Common myeloid progenitor, CD34-positive (primary cell): ENCODE results near the gene GRXCR2. TPM values are rescaled to one million over a fixed set of nuclear protein-coding genes. Genes with fewer than 3 reads are reported as not detected.

Experiments used
- CTCF ChIA-PET: fragments of 350-600 bp; sonication (Branson Sonifier 250); formaldehyde crosslinking; loops from one replicate; lab custom pipeline; 2021; ENCODE audit warnings: antibody characterized with exemption; lab: Charles Lee
- POLR2A ChIA-PET: fragments of 350-600 bp; sonication (Branson Sonifier 250); formaldehyde crosslinking; loops from one replicate; lab custom pipeline; 2021; ENCODE audit warnings: antibody characterized with exemption; lab: Charles Lee
- DNase-seq, 3 donors: peaks; one replicate each; pipeline versions ENCODE4 v3.0.0 to v3.0.0-alpha.2; 2013
- H3K27ac ChIP-seq, 2 experiments: 1 replicate in 1 of 2; 2 replicates in 1 of 2; pipeline ENCODE4 v1.7.0; 2013; ENCODE audit warnings: inconsistent platforms in 2 of 2, low read length in 2 of 2, mild to moderate bottlenecking in 2 of 2, low read depth in 1 of 2, moderate library complexity in 1 of 2; ENCODE audit not compliant: severe bottlenecking in 2 of 2, insufficient read depth in 1 of 2, poor library complexity in 1 of 2
- H3K27me3 ChIP-seq, 5 experiments: replicated peaks in 2 of 5; 1 replicate in 3 of 5; 2 replicates in 2 of 5; pipeline versions ENCODE4 v1.6.1 to v1.7.0; 2013; ENCODE audit warnings: low read length in 4 of 5, mild to moderate bottlenecking in 2 of 5, moderate library complexity in 2 of 5, inconsistent platforms in 1 of 5; ENCODE audit not compliant: insufficient read depth in 5 of 5, control insufficient read depth in 4 of 5
- H3K36me3 ChIP-seq, 4 experiments: 1 replicate in 2 of 4; 2 replicates in 2 of 4; pipeline versions ENCODE4 v1.6.1 to v1.7.0; 2013; ENCODE audit warnings: low read length in 3 of 4, control low read depth in 1 of 4, mild to moderate bottlenecking in 1 of 4; ENCODE audit not compliant: control insufficient read depth in 4 of 4, insufficient read depth in 4 of 4
- H3K4me1 ChIP-seq, 4 experiments: 1 replicate in 3 of 4; 2 replicates in 1 of 4; pipeline versions ENCODE4 v1.6.1 to v1.7.1; 2013; ENCODE audit warnings: low read length in 3 of 4, mild to moderate bottlenecking in 3 of 4, control low read depth in 1 of 4, inconsistent platforms in 1 of 4, moderate library complexity in 1 of 4; ENCODE audit not compliant: control insufficient read depth in 4 of 4, insufficient read depth in 4 of 4; ENCODE audit errors: control extremely low read depth in 1 of 4
- H3K4me3 ChIP-seq, 7 experiments: 1 replicate in 4 of 7; 2 replicates in 3 of 7; pipeline versions ENCODE4 v1.5.1 to v1.7.0; 2013; ENCODE audit warnings: mild to moderate bottlenecking in 7 of 7, low read length in 6 of 7, moderate library complexity in 6 of 7, inconsistent platforms in 2 of 7, low read depth in 2 of 7, control low read depth in 1 of 7; ENCODE audit not compliant: insufficient read depth in 4 of 7, control insufficient read depth in 1 of 7; ENCODE audit errors: extremely low read depth in 1 of 7
- H3K9me3 ChIP-seq, 5 experiments: 1 replicate in 4 of 5; 2 replicates in 1 of 5; pipeline versions ENCODE4 v1.6.1 to v1.7.1; 2013; ENCODE audit warnings: low read length in 4 of 5, mild to moderate bottlenecking in 2 of 5, inconsistent platforms in 1 of 5, low read depth in 1 of 5, moderate library complexity in 1 of 5; ENCODE audit not compliant: control insufficient read depth in 4 of 5, insufficient read depth in 2 of 5; ENCODE audit errors: control extremely low read depth in 1 of 5
- WGBS: methylation state at CpG from one replicate; pipeline ENCODE4 v1.1.5; 2013; ENCODE audit not compliant: insufficient coverage; 5-methylcytosine and 5-hydroxymethylcytosine counted together
- polyA plus RNA-seq: library from polyadenylated mRNA; unstranded; fragments of 120-200 nt; gene quantifications from one replicate; pipeline ENCODE4 v1.2.1, GENCODE V29; 2013

GRXCR2 gene
- polyA plus RNA-seq: not detected

- POLR2A ChIA-PET: no interaction called here
- DNase-seq: no peak
- no peak within 1 kb of the TSS for H3K27ac ChIP-seq
- H3K36me3 ChIP-seq: no peaks in the 10 kb centered on the region
- H3K27me3 ChIP-seq: no peaks in the 10 kb centered on the region
- H3K4me1 ChIP-seq: no peaks in the 10 kb centered on the region
- CTCF ChIA-PET: interaction anchor here (3.3 kb wide), 1 partner anchor 16 kb away, joined by 9 read pairs; no protein-coding TSS in a partner anchor
- no peak within 1 kb of the TSS for H3K4me3 ChIP-seq
- WGBS: no CpG with 5 or more reads among the region's 3 CpGs
- no peaks in the 10 kb centered on the region for H3K9me3 ChIP-seq
Measured at GRCh38 chr5:145872914-145873313, at the start of gene GRXCR2. GRXCR2 (minus strand) TSS chr5:145873014; CDS start chr5:145872968, 46 bp downstream.

DNA sequence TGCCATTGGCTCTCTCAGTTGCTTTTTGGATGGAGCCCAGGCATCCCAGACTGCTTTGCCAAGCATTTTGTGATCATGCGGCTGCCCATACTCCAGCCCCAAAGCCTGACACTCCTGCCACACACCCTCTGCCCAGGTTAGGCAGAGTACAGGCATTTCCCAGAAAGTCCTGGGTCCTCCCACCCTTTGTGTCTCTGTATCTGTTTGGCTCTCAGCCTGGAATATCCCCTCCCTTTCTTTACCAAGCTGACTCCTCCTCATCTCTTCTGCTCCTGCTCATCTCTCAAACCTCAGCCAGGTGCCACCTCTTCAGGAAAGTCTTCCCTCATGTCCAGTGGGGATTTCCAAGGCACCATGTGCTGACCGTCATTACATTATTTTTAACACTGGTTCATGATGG is 49.2 kb upstream of the GRXCR2 start:
- ChIA-PET POLR2A (no interaction called here), CTCF (interaction anchor here (1.3 kb wide), 1 partner anchor 13 kb away, joined by 3 read pairs; no protein-coding TSS in a partner anchor)
- H3K27me3 ChIP-seq: peaks cover 0 to 2% (median 0%) of the 10 kb centered on the region in 5 experiments
- 100% methylated on average over 2 of the region's 2 CpGs for WGBS
- no peaks in the 10 kb centered on the region for H3K36me3 ChIP-seq
- no peak overlapping the region for H3K4me3 ChIP-seq
- H3K4me1 ChIP-seq: no peaks in the 10 kb centered on the region
- DNase-seq: no peak
- peaks cover 0 to 3% (median 0%) of the 10 kb centered on the region in 5 experiments for H3K9me3 ChIP-seq
- H3K27ac ChIP-seq: no peak overlapping the region

DNA sequence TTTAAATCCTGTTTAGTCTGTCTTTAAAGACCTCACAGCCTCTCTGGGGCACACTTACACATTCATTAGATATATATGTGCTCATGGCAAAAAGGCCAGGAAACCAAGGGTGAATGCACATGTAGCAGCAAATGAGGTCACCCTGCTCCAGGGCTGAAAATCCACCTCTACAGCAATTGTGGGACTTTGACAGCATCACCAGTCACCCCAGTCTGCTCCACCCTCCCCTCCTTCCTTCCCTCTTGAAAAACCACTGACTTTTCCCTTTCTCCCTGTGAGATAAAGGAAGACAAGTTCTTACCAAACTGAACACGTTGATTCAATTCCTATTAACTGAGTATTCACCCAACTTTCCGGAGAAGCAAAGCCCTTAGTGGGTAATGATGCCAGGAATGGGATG is 48.4 kb upstream of the GRXCR2 start:
- H3K36me3 ChIP-seq: no peaks in the 10 kb centered on the region
- no peak overlapping the region for H3K4me3 ChIP-seq
- POLR2A ChIA-PET: no interaction called here
- H3K27ac ChIP-seq: no peak overlapping the region
- no peaks in the 10 kb centered on the region for H3K4me1 ChIP-seq
- H3K27me3 ChIP-seq: peaks cover 0 to 2% (median 0%) of the 10 kb centered on the region in 5 experiments
- CTCF ChIA-PET: interaction anchor here (1.7 kb wide), 1 partner anchor 12 kb away, joined by 3 read pairs; no protein-coding TSS in a partner anchor
- DNase-seq: no peak
- no CpG with 5 or more reads among the region's 2 CpGs for WGBS
- peaks cover 0 to 3% (median 0%) of the 10 kb centered on the region in 5 experiments for H3K9me3 ChIP-seq

GRCh38 chr5:145920542-145921210 is 47.9 kb upstream of the GRXCR2 start:
- Histone ChIP-seq H3K9me3 (peaks cover 0 to 3% (median 0%) of the 10 kb centered on the region in 5 experiments), H3K27me3 (peaks cover 0 to 2% (median 0%) of the 10 kb centered on the region in 5 experiments), H3K4me3 (no peak overlapping the region), H3K4me1 (no peaks in the 10 kb centered on the region), H3K36me3 (no peaks in the 10 kb centered on the region), H3K27ac (no peak overlapping the region)
- DNase-seq: no peak
- WGBS: 100% methylated on average over 1 of the region's 1 CpG
- ChIA-PET POLR2A (no interaction called here), CTCF (interaction anchor here (1.7 kb wide), 1 partner anchor 12 kb away, joined by 3 read pairs; no protein-coding TSS in a partner anchor)

DNA sequence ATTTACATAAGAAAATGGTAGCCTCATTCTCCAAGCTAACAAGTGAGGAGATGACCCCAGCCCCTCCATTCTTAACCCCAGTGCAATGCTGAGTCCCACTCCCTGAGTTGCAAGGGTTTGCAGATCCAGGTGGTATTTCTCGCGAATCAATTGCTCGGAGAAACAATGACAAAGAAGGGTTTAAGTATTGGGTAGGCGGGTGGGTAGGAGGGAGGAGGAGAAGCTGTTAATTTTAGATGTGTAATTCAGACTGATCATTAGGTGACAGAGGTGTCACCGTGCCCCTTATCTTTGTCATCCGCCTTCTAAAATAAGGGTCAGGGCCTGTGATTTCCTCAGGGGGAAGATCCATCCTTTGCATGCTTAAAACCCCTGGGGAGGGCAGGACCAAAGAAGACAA is 46.6 kb upstream of the GRXCR2 start:
- ChIA-PET CTCF (no interaction called here), POLR2A (no interaction called here)
- Histone ChIP-seq H3K4me1 (no peaks in the 10 kb centered on the region), H3K36me3 (no peaks in the 10 kb centered on the region), H3K4me3 (no peak overlapping the region), H3K27me3 (peaks cover 0 to 2% (median 0%) of the 10 kb centered on the region in 5 experiments), H3K9me3 (peaks cover 0 to 3% (median 0%) of the 10 kb centered on the region in 5 experiments), H3K27ac (no peak overlapping the region)
- no peak for DNase-seq
- 94% methylated on average over 5 of the region's 6 CpGs for WGBS

- Histone ChIP-seq H3K36me3 (no peaks in the 10 kb centered on the region), H3K4me3 (no peak overlapping the region), H3K9me3 (peaks cover 0 to 3% (median 0%) of the 10 kb centered on the region in 5 experiments), H3K27me3 (peaks cover 0 to 2% (median 0%) of the 10 kb centered on the region in 5 experiments), H3K4me1 (no peaks in the 10 kb centered on the region), H3K27ac (no peak overlapping the region)
- no CpG with 5 or more reads among the region's 2 CpGs for WGBS
- ChIA-PET CTCF (interaction anchor here (1.7 kb wide), 1 partner anchor 17 kb away, joined by 4 read pairs; no protein-coding TSS in a partner anchor), POLR2A (no interaction called here)
- DNase-seq: no peak
Measured at GRCh38 chr5:145918397-145918796, 45.6 kb upstream of the GRXCR2 start.

- H3K4me1 ChIP-seq: no peaks in the 10 kb centered on the region
- no peak for DNase-seq
- H3K27me3 ChIP-seq: peaks cover 0 to 2% (median 0%) of the 10 kb centered on the region in 5 experiments
- no peak overlapping the region for H3K27ac ChIP-seq
- CTCF ChIA-PET: interaction anchor here (1.7 kb wide), 1 partner anchor 18 kb away, joined by 4 read pairs; no protein-coding TSS in a partner anchor
- H3K4me3 ChIP-seq: no peak overlapping the region
- peaks cover 0 to 3% (median 0%) of the 10 kb centered on the region in 5 experiments for H3K9me3 ChIP-seq
- H3K36me3 ChIP-seq: no peaks in the 10 kb centered on the region
- POLR2A ChIA-PET: no interaction called here
Measured at GRCh38 chr5:145917288-145917687, 44.5 kb upstream of the GRXCR2 start.
